ENCODE data around the gene RAB25. TPM values are rescaled to one million over a fixed set of nuclear protein-coding genes. Genes with fewer than 3 reads are reported as not detected.
A peak's percentile ranks its signal among the peaks of the same experiment; 100 is the strongest.

The RAB25 gene
- polyA plus RNA-seq, 1 experiment: not detected

GRCh38 chr1:156080863-156081179, 19.9 kb downstream of the RAB25 start:
- CTCF ChIA-PET: interaction anchor here (1.3 kb wide), 1 partner anchor 10 kb away, joined by 3 read pairs; no protein-coding TSS in a partner anchor
- POLR2A ChIA-PET: interaction anchor here (0.6 kb wide), 1 partner anchor 160 kb away, joined by 3 read pairs; no protein-coding TSS in a partner anchor
- no peak for TF ChIP-seq CTCF (IDR thresholded peaks at IDR 0.05; ENCODE audit: low read depth, low read length)
- Histone ChIP-seq H3K9me3 (ENCODE audit: control insufficient read depth, insufficient read depth, low read length) (no peaks in the 10 kb centered on the region; the same call in 1 of the 2 replicates), H3K27ac (ENCODE audit: low read depth, low read length) (peak overlapping the region; percentile 61), H3K4me3 (ENCODE audit: low read depth, low read length) (peak overlapping the region; percentile 87), H3K27me3 (ENCODE audit: control insufficient read depth, insufficient read depth, low read length) (no peaks in the 10 kb centered on the region)
- DNase-seq (ENCODE audit: low read depth, low spot score): no peak

GRCh38 chr1:156081180-156081916, 20.4 kb downstream of the RAB25 start:
- Histone ChIP-seq H3K4me3 (ENCODE audit: low read depth, low read length) (peak overlapping the region; percentile 87), H3K27ac (ENCODE audit: low read depth, low read length) (peak overlapping the region; percentile 61), H3K9me3 (ENCODE audit: control insufficient read depth, insufficient read depth, low read length) (no peaks in the 10 kb centered on the region; the same call in 1 of the 2 replicates), H3K27me3 (ENCODE audit: control insufficient read depth, insufficient read depth, low read length) (no peaks in the 10 kb centered on the region)
- TF ChIP-seq CTCF (IDR thresholded peaks at IDR 0.05; ENCODE audit: low read depth, low read length): no peak
- POLR2A ChIA-PET: interaction anchor here (0.6 to 0.7 kb wide), 3 partner anchors 147 to 1579 kb away, joined by 3 to 7 read pairs (median 6); partner anchors contain the start of genes KHDC4, SHE and TDRD10
- CTCF ChIA-PET: interaction anchor here (2.6 to 3.3 kb wide), 2 partner anchors 15 to 144 kb away, joined by 15 to 16 read pairs; no protein-coding TSS in a partner anchor
- DNase-seq (ENCODE audit: low read depth, low spot score): no peak

- H3K27ac ChIP-seq (ENCODE audit: low read depth, low read length): no peak overlapping the region
- DNase-seq (ENCODE audit: low read depth, low spot score): no peak
- H3K9me3 ChIP-seq (ENCODE audit: control insufficient read depth, insufficient read depth, low read length): no peaks in the 10 kb centered on the region; the same call in 1 of the 2 replicates
- no peaks in the 10 kb centered on the region for H3K27me3 ChIP-seq (ENCODE audit: control insufficient read depth, insufficient read depth, low read length)
- TF ChIP-seq CTCF (IDR thresholded peaks at IDR 0.05; ENCODE audit: low read depth, low read length): no peak
- peak overlapping the region; percentile 87 for H3K4me3 ChIP-seq (ENCODE audit: low read depth, low read length)
- CTCF ChIA-PET: interaction anchor here (2.6 to 3.3 kb wide), 2 partner anchors 14 to 143 kb away, joined by 15 to 16 read pairs; no protein-coding TSS in a partner anchor
- POLR2A ChIA-PET: interaction anchor here (0.6 to 0.9 kb wide), 5 partner anchors 41 to 1580 kb away, joined by 3 to 7 read pairs (median 3); partner anchors contain the start of genes KHDC4, SHE and TDRD10
Measured at GRCh38 chr1:156081917-156082308, 21.0 kb downstream of the RAB25 start.

- no peak for DNase-seq (ENCODE audit: low read depth, low spot score)
- no peak for TF ChIP-seq CTCF (IDR thresholded peaks at IDR 0.05; ENCODE audit: low read depth, low read length)
- POLR2A ChIA-PET: interaction anchor here (0.5 to 1.4 kb wide), 7 partner anchors 36 to 218 kb away, joined by 3 to 6 read pairs (median 4); no protein-coding TSS in a partner anchor
- Histone ChIP-seq H3K9me3 (ENCODE audit: control insufficient read depth, insufficient read depth, low read length) (no peaks in the 10 kb centered on the region), H3K27me3 (ENCODE audit: control insufficient read depth, insufficient read depth, low read length) (no peaks in the 10 kb centered on the region), H3K4me3 (ENCODE audit: low read depth, low read length) (peak within 1 kb of the TSS; percentile 87), H3K27ac (ENCODE audit: low read depth, low read length) (peak within 1 kb of the TSS; percentile 61)
- CTCF ChIA-PET: interaction anchor here (2.6 to 3.3 kb wide), 3 partner anchors 14 to 143 kb away, joined by 15 to 16 read pairs (median 15); no protein-coding TSS in a partner anchor
Measured at GRCh38 chr1:156082309-156083091, 21.5 kb downstream of the RAB25 start, which contains the start of gene MEX3A. Gene MEX3A, minus strand, starts transcription at chr1:156082465. Its CDS starts 467 bp downstream, at chr1:156081998.

Data from AG04450 (cell line).